GM10266 (cell line): Measurements from ENCODE around the gene FREY1.

Experiments used
- DNase-seq: peaks from one replicate; pipeline ENCODE4 v3.0.0; 2012; ENCODE audit errors: extremely low spot score
- CTCF ChIP-seq: IDR thresholded peaks from 2 replicates; pipeline ENCODE4 v1.5.1; 2012; ENCODE audit warnings: mild to moderate bottlenecking, low read depth; ENCODE audit not compliant: control insufficient read depth, insufficient read depth; ENCODE audit errors: missing control alignments

The FREY1 gene

GRCh38 chr11:45859661-45860140, 47.4 kb downstream of the FREY1 start:
- DNase-seq = no peak
- no peak for TF ChIP-seq CTCF

- DNase-seq = no peak
- no peak for TF ChIP-seq CTCF
Measured at GRCh38 chr11:45858751-45859398, 48.2 kb downstream of the FREY1 start.

GRCh38 chr11:45857961-45858474, 49.1 kb downstream of the FREY1 start:
- TF ChIP-seq CTCF = no peak
- DNase-seq = no peak
